Measurements from ENCODE around the gene RPS17.
"Not testable (repeated sequence)": the region's sequence is repeated elsewhere in the genome, so short reads cannot be mapped to it uniquely, and the experiment has no call there.

The RPS17 gene

DNA sequence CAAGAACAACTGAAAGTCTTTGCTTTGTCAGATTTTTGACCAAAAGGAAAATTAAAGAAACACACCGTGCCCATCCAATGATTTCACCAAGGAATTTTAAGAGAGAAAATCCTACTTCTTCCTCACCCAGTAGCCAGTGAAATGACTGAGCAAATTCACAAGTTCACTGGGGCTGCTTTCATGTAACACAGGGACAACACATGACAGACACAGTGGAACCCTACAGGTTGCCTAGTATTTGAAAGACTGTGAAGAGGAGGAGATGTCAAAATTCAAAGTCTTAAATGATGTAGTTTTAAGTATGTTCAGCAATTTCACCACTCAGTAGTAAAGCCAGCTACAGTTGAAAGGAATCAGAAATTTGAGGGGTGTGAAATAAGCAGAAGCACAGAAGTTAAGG lies 33.2 kb downstream of the RPS17 start:
- DNase-seq: not testable (repeated sequence)

DNA sequence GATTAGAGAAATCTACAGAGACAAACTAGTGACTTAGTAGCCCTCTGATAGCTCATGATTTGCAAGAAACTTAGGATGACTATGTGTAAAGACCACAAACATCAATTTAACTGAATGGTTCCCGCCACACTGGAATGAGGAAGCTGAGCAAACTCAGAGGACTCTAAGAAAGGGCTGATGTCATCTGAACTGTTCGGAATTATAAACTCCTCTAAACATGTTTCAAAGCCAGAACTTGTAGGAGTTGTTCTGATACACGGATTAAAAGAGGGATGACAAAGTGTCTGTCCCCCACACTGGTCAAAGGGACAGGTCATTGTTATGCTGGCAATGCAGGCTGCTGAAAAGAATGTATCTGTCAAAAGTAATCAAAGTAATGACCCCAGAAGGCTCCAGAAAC lies 34.4 kb downstream of the RPS17 start:
- not testable (repeated sequence) for DNase-seq

DNA sequence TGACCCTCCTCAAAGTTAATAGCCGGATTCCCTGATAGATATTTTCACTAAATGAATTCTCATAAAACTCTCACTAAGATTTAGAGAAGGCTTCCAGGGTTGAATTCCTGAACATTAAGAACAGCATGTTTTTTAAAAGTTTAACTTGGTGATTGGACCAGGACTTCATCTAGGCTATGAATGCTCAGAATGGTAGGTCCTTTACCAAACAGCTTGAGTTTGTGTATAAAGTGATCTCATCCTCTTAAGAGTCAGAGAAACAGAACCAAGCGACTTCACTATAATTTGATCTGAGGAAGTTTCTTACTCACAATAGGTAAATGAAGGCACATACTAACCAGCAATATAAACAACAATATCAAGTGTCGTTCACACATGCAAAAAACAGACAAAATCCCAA lies 36.2 kb downstream of the RPS17 start:
- DNase-seq: not testable (repeated sequence)

DNA sequence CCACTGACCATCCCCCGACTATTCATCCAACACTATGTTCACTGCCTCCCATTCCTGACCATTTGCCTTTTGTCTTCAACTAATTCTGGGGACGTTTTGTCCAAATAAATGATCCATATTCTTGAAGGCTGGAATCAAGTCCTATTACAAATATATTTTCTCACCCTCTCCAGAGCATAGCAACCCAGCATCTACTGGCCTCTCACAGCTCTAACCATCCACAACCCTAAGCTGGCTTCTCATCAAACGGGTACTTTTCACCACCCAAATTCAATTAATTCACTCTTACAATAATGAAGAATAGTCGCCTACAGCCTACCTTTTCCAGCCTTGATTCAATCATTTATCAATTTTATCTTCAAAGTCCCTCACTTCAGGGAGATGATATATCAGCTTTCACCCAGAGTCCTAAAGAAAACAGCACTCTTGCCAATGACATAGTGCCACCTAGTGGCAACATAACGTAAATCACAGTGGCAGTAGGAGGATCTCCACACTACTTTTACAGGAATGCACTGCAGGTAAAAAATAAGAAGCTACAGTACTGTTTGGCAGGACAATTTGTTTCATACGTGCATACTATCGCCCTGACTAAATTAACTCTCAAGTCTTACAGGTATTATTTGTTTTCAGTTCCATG lies 37.4 kb downstream of the RPS17 start:
- DNase-seq: not testable (repeated sequence)

DNA sequence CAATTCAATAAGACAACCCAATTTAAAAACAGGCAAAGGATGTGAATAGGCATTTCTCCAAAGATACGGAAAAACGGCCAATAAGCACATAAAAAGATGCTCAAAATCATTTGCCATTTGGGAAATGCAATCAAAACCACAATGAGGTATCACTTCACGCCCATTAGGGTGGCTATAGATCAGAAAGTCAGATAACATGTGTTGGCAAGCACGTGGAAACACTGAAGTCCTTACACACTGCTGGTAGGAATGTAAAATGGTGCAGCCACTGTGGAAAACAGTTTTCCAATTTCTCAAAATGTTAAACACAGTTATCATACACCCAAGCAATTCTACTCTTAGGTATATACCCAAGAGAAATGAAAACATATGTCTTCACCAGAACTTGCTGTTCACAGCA lies 39.5 kb downstream of the RPS17 start:
- DNase-seq: not testable (repeated sequence)

DNA sequence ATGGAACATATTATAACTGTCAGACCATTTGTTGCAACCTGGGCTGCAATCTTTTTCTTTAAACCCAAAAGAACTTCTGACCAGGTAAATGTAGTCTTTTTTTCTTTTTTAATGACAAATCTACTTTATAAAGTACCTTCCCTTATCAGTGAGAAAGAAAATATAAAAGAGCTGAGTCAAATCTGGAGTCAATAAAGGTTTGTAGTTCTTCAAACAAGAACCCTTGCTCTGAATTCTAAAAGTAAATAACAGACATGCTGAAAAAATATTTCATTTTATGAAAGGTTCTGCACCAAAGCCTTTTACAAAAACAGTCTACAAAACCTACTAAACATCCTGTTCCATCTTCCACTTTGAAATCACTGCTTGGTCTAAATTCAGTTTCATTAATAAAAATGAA lies 42.3 kb downstream of the RPS17 start:
- not testable (repeated sequence) for DNase-seq

DNA sequence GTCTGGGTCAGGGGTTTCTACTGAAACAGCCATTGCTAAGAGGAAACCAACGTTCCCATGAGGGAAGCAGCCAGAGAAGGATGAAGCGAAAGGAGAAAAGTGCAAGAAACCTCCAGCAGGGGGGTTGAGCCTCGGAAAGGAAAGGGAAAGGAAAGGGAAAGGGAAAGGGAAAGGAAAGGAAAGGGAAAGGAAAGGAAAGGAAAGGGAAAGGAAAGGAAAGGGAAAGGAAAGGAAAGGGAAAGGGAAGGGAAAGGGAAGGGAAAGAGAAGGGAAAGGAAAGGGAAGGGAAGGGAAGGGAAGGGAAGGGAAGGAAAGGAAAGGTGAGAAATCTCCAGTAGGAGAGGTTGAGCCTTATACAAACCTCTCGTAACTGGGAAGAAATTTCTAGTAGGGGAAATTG lies 52.0 kb downstream of the RPS17 start:
- DNase-seq: not testable (repeated sequence)

DNA sequence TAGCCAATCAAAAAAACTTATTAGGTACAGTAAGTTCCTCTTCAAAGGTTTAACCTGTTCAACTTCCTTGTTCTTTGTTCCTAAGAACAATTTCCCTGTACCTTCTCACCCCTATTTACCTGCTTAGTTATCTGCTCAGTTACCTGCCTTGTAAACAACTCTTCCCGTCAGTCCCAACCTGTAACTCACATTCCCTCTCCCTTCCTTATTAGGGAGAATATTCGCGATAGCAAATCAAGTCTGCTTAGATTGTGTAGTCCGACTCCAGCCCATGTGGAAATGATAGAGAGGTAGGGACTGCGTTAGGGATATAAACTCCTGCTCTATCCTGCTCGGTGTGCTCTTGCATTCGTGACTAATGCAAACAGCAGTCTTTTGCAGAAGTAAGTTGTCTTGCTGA lies 53.2 kb downstream of the RPS17 start:
- not testable (repeated sequence) for DNase-seq

Data from AML-193 (cell line).